ENCODE data around the gene CSGALNACT2.

DNA sequence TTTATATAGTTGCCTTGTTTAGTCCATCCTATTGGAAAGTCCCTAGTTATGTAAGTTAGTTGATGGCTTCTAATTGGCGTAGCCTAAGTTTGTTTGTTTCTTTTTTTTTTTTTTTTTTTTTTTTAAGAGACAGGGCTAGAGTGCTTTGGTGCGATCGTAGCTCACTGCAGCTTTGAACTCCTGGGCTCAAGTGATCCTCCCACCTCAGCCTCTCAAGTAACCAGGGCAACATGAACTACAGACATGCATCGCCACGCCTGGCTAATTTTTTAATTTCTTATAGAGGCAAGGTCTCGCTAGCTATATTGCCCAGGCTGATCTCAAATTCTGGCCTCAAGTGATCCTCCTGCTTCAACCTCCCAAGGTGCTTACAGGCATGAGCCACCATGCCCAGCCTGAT lies 7.1 kb downstream of the CSGALNACT2 start:
- TF ChIP-seq, protein P1, sequence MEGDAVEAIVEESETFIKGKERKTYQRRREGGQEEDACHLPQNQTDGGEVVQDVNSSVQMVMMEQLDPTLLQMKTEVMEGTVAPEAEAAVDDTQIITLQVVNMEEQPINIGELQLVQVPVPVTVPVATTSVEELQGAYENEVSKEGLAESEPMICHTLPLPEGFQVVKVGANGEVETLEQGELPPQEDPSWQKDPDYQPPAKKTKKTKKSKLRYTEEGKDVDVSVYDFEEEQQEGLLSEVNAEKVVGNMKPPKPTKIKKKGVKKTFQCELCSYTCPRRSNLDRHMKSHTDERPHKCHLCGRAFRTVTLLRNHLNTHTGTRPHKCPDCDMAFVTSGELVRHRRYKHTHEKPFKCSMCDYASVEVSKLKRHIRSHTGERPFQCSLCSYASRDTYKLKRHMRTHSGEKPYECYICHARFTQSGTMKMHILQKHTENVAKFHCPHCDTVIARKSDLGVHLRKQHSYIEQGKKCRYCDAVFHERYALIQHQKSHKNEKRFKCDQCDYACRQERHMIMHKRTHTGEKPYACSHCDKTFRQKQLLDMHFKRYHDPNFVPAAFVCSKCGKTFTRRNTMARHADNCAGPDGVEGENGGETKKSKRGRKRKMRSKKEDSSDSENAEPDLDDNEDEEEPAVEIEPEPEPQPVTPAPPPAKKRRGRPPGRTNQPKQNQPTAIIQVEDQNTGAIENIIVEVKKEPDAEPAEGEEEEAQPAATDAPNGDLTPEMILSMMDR (IDR thresholded peaks at IDR 0.05) = no peak
- no peak for TF ChIP-seq POLR2A (IDR thresholded peaks at IDR 0.05)
